ENCODE measurements around the gene CD302.
"Not testable (repeated sequence)": the region's sequence is repeated elsewhere in the genome, so short reads cannot be mapped to it uniquely, and the experiment has no call there.

The CD302 gene

GRCh38 chr2:159797543-159798375 is at the start of gene CD302:
CD302 (minus strand) TSS chr2:159798208; CDS start chr2:159798198, 10 bp downstream.
- peak; percentile 67 to 73 for DNase-seq

- no peak for DNase-seq
Measured at GRCh38 chr2:159846564-159846963, 48.6 kb upstream of the CD302 start.

GRCh38 chr2:159840616-159841015 is 42.6 kb upstream of the CD302 start:
- DNase-seq, result no peak

GRCh38 chr2:159832858-159833257 is 34.9 kb upstream of the CD302 start:
- DNase-seq, result peak; percentile 19 to 20

- DNase-seq, result no peak
Measured at GRCh38 chr2:159832026-159832425, 34.0 kb upstream of the CD302 start.

- no peak for DNase-seq
Measured at GRCh38 chr2:159829376-159829775, 31.4 kb upstream of the CD302 start.

GRCh38 chr2:159828738-159829137 is 30.7 kb upstream of the CD302 start:
- DNase-seq, result no peak

- DNase-seq, result not testable (repeated sequence)
Measured at GRCh38 chr2:159822478-159822833, 24.4 kb upstream of the CD302 start.

- DNase-seq, result not testable (repeated sequence)
Measured at GRCh38 chr2:159821775-159822477, 23.9 kb upstream of the CD302 start.

GRCh38 chr2:159818940-159819339 is 20.9 kb upstream of the CD302 start:
- DNase-seq, result no peak

- peak; percentile 45 to 53 for DNase-seq
Measured at GRCh38 chr2:159817283-159817682, 19.3 kb upstream of the CD302 start.

GRCh38 chr2:159811232-159811631 is 13.2 kb upstream of the CD302 start:
- no peak for DNase-seq

- no peak for DNase-seq
Measured at GRCh38 chr2:159808032-159808425, 10.0 kb upstream of the CD302 start.

- peak; percentile 50 to 68 for DNase-seq
Measured at GRCh38 chr2:159807183-159808031, 9.4 kb upstream of the CD302 start.

GRCh38 chr2:159804941-159805340 is 6.9 kb upstream of the CD302 start:
- no peak for DNase-seq

- DNase-seq, result no peak
Measured at GRCh38 chr2:159803235-159803962, 5.4 kb upstream of the CD302 start.

- DNase-seq, result no peak
Measured at GRCh38 chr2:159802673-159803072, 4.7 kb upstream of the CD302 start.

- no peak for DNase-seq
Measured at GRCh38 chr2:159799833-159800232, 1.8 kb upstream of the CD302 start.

- peak in 1 of 2 donors; percentile 44 for DNase-seq
Measured at GRCh38 chr2:159798376-159798725, 343 bp upstream of the CD302 start.

- no peak for DNase-seq
Measured at GRCh38 chr2:159797225-159797542, 824 bp downstream of the CD302 start.

GRCh38 chr2:159795841-159796690 is 1.9 kb downstream of the CD302 start:
- DNase-seq, result peak; percentile 73 to 76

- DNase-seq, result peak; percentile 40 to 60
Measured at GRCh38 chr2:159793326-159793725, 4.7 kb downstream of the CD302 start.
